Ramos (cell line): Measurements from ENCODE around the gene COL15A1.

ENCODE experiments used
- in situ Hi-C: fragments of 300-500 bp; cut with MboI; formaldehyde crosslinking; loops from one replicate; pipeline ENCODE4 v1.14.3; 2022; ENCODE audit warnings: low sequenced_read_pairs; ENCODE audit not compliant: unreplicated experiment

Gene COL15A1

GRCh38 chr9:99025616-99026270 lies 82.0 kb downstream of the COL15A1 start:
- in situ Hi-C loops: no loop called here

- in situ Hi-C loops: no loop called here
Measured at GRCh38 chr9:99026271-99026955, 82.7 kb downstream of the COL15A1 start.

DNA sequence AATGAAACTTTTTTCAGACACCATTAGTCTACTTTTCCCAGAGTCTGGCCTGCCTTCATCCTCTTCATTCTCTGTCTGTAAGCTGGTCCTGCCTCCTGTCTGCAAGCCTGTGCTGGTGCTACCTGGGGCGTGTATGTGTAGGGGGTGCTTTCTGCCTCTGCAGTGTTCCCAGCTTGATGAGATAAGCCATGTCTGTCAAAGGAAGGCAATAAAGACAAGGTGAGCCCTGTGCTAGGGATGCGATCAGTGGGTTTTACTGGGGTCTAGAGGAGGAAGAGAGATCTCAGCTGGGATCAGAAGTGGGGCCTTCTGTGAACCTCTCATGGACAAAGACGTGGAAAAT lies 83.2 kb downstream of the COL15A1 start:
- in situ Hi-C loops: no loop called here

DNA sequence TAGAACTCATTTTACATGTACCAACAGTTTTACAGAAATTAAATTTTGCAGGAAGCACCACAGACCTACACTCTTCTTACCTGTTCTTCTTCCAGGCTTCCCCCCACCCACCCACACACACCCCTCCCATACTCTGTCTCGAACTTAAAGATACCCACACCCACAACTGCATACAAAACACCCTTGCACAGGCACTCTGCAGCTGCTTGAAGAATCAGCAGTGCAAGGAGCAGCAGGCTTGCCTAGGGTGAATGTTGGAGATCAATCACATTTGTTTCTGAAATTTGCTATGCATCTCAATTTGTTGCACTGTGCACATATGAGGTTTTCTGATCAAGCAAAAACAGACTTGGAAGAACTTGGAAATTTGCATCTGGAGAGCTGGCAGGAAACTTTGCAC lies 83.7 kb downstream of the COL15A1 start:
- in situ Hi-C loops: no loop called here

GRCh38 chr9:99029083-99029645 lies 85.5 kb downstream of the COL15A1 start:
- in situ Hi-C loops: no loop called here

DNA sequence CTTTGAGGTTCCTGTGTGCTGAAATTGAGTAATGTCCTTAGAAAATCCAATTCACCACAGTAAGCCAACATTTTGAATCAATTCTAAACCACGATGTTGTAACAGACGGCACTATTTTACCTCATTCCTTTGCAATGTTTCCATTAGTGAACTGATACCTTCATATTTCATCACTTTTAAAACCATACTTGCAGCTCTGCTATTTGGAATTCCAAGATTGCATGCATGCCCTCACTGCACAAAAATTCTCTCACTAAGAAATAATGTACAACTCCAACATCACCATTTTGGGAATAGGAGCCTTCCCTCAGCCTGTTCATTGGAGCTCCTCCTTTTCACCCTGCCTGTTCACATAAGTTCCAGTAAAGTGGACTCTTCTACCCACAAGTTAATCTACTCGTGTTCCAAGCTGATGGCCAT lies 86.4 kb downstream of the COL15A1 start:
- in situ Hi-C loops: no loop called here

DNA sequence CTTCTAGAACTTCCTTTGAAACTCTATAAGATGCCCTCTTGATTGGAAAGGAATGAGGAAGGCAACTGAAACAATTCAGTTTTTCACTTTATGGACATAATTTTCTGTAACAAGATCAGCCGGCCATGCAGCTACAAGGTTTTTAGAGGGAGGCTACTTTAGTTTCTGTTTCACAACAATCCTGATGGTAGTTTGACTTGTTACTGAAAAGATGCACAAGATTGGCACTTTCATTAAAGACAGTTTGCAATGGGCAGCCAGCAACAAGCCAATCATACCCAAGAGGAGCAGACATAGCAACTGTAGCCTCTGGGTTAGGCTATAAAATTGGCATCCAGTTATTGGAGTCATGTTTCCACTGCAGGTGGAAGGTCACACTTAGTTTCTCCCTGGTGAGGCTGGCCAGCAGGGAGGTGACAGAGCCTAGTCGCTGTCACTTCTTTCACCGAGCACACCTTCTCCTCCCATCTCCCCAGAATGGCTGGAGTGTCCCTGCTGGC lies 87.0 kb downstream of the COL15A1 start:
- in situ Hi-C loops: no loop called here

GRCh38 chr9:99031319-99031718 lies 87.6 kb downstream of the COL15A1 start:
- in situ Hi-C loops: no loop called here

- in situ Hi-C loops: no loop called here
Measured at GRCh38 chr9:99031994-99032393, 88.3 kb downstream of the COL15A1 start.

DNA sequence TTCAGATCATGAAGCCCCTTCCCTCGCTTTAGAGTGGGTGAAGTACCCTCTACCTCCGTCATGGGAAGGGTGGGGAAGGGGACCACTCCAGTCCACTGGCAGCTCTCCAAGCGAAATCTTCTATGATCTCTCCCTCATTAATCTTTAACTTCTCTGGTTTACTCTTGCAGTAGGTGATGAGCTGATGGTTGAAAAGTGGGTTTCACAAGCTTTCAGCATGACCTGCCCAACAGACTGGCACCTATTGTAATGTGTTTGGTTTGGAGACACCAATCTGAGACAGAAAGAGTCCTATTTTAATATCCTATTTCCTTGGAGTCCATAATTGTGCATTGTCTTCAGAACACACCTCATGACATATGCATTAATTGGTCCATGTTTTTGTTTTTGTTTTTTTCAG lies 90.4 kb downstream of the COL15A1 start:
- in situ Hi-C loops: no loop called here

DNA sequence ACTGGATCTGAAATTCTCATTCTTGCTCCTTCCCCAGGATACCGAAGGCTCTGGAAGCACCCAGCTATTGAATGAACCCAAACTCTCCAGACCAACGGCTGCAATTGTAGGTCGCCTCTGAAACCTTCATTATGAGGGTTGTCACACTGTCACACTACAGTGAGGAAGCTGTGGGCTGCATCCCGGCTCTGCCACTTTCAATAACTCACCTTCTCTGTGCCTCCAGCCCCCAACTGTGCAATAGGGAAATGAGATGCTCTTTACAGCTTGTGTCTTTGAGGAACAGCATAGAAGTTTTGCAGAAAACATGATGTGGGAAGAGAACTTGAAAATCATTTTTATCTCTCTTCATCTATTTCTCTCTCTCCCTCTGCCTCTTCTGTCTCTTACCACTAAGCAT lies 91.6 kb downstream of the COL15A1 start:
- in situ Hi-C loops: no loop called here

GRCh38 chr9:99037769-99038483 lies 94.2 kb downstream of the COL15A1 start:
- in situ Hi-C loops: no loop called here

GRCh38 chr9:99038484-99038820 lies 94.7 kb downstream of the COL15A1 start:
- in situ Hi-C loops: no loop called here

- in situ Hi-C loops: no loop called here
Measured at GRCh38 chr9:99039505-99040182, 95.9 kb downstream of the COL15A1 start.

DNA sequence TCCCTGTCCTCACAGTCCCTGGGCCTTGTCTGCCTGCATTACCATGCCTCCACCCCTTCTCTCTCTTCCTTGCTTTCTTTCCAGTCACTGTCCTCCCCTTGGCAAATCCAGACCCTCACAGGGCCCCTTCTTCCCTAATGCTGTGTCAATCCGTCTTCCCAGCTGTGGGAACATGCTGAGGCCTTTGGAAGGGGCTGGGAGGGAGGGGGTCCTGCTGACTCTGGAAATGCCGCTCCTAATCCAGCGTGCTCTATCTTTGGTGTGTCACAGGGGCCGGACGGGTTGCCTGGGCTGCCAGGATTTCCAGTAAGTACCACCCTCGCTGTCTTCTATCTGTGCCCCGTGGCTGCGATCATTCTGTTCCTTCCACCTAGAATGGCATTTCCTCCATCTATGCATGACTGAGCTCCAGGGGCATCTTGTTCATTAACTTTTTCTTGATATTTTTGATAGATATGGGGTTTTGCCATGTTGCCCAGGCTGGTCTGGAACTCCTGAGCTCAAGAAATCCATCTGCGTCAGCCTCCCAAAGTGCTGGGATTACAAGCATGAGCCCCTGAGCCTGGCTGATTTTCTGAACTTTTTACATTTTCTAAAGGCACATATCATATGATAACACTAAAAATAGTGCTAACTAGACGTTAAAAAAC lies 96.7 kb downstream of the COL15A1 start:
- in situ Hi-C loops: no loop called here

- in situ Hi-C loops: no loop called here
Measured at GRCh38 chr9:99040911-99041582, 97.3 kb downstream of the COL15A1 start.

DNA sequence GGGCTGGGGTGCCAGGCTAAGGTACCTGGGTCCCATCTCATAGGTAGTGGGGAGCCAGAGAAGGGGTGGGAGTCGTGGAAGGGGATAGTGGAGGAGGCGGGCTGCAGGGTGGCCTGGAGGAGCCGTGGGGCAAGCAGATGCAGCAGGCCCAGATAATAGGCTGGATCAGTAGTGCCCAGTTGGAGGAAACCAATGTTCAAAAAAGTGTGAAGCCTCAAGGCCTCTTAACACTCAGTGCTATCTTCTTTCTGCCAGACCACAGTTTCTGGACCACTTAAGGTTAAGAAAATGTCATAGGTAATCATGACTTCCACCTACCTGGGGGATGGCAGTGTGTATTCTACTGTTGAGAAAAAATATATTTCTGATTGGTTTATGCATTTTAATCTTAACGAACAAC lies 97.9 kb downstream of the COL15A1 start:
- in situ Hi-C loops: no loop called here

DNA sequence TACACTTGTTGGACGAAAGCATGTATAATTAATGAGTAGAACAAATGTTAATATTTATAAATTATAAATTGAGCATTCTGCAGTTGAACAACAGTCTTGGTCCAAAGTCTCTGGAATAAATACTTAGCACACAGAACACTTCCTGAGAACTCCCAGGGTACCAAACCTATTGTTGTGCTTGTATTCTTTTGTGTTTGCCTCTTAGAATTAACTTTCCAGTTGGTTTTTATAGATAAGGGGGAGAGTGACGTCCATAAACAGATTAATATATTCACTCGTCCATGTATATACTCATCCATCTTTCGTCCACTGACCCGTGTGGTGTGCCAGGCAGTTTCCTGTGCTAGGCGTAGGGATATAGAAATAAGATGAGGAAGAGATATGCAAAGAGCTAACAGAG lies 98.9 kb downstream of the COL15A1 start:
- in situ Hi-C loops: no loop called here

- in situ Hi-C loops: no loop called here
Measured at GRCh38 chr9:99044827-99045226, 101.1 kb downstream of the COL15A1 start.

DNA sequence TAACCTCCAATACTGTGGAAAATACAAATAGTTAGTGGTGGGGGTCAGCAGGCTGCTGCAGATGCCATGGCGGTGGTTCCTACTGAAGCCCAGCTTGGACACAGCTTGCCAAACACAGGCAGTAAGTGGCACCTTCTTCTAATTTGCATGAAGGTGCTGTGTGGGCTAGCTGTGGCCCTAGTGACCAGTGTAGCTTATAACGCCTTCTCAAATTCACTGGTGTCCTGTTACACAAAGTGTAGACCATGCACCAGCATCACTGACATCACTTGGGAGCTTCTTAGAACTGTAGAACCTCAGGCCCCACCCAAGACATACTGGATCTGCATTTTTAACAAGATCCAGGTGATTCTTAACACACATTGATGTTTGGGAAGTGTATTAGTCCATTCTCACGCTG lies 102.4 kb downstream of the COL15A1 start:
- in situ Hi-C loops: no loop called here
